Keratinocyte (primary cell): Measurements from ENCODE around the gene KRTAP4-9.

Experiments
- EZH2 ChIP-seq: IDR thresholded peaks from one replicate; pipeline ENCODE4 v1.6.1; 2012; ENCODE audit warnings: inconsistent platforms, mild to moderate bottlenecking, low read length, moderate library complexity
- TF ChIP-seq, protein P1 (sequence below), 3 experiments: IDR thresholded peaks in 1 of 3; conservative IDR thresholded peaks in 1 of 3; optimal IDR thresholded peaks in 1 of 3; 2 replicates in 2 of 3; 3 replicates in 1 of 3; pipeline versions ENCODE3 to v1.5.1; 2011; ENCODE audit warnings: low read length in 3 of 3, mild to moderate bottlenecking in 3 of 3, moderate library complexity in 2 of 3, control low read depth in 1 of 3, inconsistent platforms in 1 of 3; ENCODE audit not compliant: insufficient read depth in 2 of 3; ENCODE audit errors: extremely low read depth in 1 of 3

DNA sequence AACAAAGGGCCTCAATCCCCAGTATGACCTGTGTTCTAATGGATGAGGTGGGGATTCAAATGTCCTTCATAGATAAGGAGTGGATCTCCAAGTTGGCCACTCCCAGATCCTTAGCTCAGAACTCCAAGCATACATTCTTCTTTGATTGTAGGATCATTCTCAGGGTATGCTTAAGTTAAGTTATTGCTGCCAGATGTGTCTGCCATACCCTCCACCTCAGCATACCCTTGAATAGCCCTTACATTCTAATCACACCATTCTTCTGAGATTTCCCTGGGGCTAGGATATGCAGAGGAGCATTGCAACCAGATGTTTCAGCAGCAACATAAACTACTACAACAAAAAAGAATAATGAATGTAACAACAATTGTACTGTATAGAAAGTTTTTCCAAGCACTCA lies 37.9 kb upstream of the KRTAP4-9 start:
- TF ChIP-seq, protein P1, sequence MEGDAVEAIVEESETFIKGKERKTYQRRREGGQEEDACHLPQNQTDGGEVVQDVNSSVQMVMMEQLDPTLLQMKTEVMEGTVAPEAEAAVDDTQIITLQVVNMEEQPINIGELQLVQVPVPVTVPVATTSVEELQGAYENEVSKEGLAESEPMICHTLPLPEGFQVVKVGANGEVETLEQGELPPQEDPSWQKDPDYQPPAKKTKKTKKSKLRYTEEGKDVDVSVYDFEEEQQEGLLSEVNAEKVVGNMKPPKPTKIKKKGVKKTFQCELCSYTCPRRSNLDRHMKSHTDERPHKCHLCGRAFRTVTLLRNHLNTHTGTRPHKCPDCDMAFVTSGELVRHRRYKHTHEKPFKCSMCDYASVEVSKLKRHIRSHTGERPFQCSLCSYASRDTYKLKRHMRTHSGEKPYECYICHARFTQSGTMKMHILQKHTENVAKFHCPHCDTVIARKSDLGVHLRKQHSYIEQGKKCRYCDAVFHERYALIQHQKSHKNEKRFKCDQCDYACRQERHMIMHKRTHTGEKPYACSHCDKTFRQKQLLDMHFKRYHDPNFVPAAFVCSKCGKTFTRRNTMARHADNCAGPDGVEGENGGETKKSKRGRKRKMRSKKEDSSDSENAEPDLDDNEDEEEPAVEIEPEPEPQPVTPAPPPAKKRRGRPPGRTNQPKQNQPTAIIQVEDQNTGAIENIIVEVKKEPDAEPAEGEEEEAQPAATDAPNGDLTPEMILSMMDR (optimal IDR thresholded peaks at IDR 0.05 in 1 of 3, IDR thresholded peaks at IDR 0.05 in 1 of 3, conservative IDR thresholded peaks at IDR 0.05 in 1 of 3; ENCODE audit: extremely low read depth in 1 of 3, insufficient read depth in 2 of 3, low read length in 3 of 3) = no peak
- no peak for TF ChIP-seq EZH2
